A549 treated with DMSO at 1 μM for 4 hours (cell line): ENCODE measurements around the gene PFDN4. TPM values are rescaled to one million over a fixed set of nuclear protein-coding genes. Genes with fewer than 3 reads are reported as not detected.

ENCODE experiments used
- total RNA-seq: library from RNA; stranded (reverse); fragments of 200-300 nt; extraction: Qiagen RNA extraction; gene quantifications from 5 replicates; pipeline ENCODE4 v1.2.3, GENCODE V29; 2022; ENCODE audit warnings: low read depth

Gene PFDN4
- 50.6 to 65.5 TPM (median 53.3 TPM) in 5 replicates for total RNA-seq

GRCh38 chr20:54207743-54208547 lies at the start of gene PFDN4:
Gene PFDN4 (plus strand): TSS chr20:54208087. CDS start chr20:54208101, 14 bp downstream.

GRCh38 chr20:54173653-54174456 lies 34.0 kb upstream of the PFDN4 start, which contains the start of gene CYP24A1:
Gene CYP24A1 (minus strand): TSS chr20:54173986. CDS start chr20:54173579, 407 bp downstream.

Other genes starting within 250 kb of the PFDN4 start
- gene BCAS1, start 137.5 kb upstream of the PFDN4 start, total RNA-seq, result 0.55 to 0.85 TPM (median 0.71 TPM) in 5 replicates
- gene CYP24A1, start 34.1 kb upstream of the PFDN4 start, total RNA-seq, result 329 to 652 TPM (median 589 TPM) in 5 replicates